Measurements from ENCODE around the gene ZDHHC8.

The ZDHHC8 gene

DNA sequence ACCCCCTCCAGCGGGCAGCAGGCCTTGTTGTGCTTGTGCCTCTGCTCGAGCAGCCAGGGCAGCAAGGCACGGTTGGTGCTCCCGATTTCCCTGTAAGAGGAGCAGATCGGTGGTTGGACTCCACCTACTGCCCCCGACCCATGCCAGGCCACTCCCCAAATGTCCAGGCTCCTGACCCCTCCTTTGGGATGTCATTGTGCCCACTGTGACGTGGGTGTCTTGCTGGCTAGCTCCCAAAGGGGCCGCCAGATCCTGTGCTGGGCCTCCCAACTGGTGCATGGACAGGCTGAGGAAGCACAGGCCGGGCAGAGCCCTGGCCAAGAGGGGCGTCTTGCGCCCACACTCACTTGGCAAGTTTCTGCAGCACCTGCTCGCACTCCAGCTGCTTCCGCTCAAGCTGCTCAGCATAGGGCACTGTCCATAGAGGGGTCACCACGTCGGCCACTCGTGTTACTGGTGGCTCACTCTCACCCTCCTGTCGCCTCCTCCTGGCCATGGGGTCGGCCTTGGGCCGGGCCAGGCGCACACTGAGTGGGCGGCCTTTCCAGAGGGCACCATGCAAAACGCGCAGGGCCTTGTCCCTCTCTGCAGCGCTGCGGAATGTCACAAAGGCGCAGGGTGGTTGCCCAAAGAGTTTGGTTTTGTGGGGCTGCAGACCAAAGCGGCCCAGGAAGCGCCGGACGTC is 15.8 kb upstream of the ZDHHC8 start, which contains the start of gene RANBP1:
Gene RANBP1 (plus strand): TSS at position 414 of the 685 bp plus-strand sequence. CDS start 81 bp downstream, at position 495.
- Histone ChIP-seq H3K9ac (ENCODE audit: insufficient read length) (peak within 1 kb of the TSS; percentile 99), H3K9me3 (ENCODE audit: low read depth, low read length) (no peaks in the 10 kb centered on the region), H3K36me3 (ENCODE audit: insufficient read depth, low read length) (peaks cover 73% of the 10 kb centered on the region), H3K27ac (peak within 1 kb of the TSS; percentile 72), H3K4me3 (peak within 1 kb of the TSS; percentile 100)
- TF ChIP-seq FOXP2 (optimal IDR thresholded peaks at IDR 0.05; ENCODE audit: control extremely low read depth, extremely low read length, insufficient read depth) (no peak), POLR2AphosphoS5 (IDR thresholded peaks at IDR 0.05; ENCODE audit: borderline replicate concordance, low read depth, low read length) (no peak), EZH2 (IDR thresholded peaks at IDR 0.05) (no peak)
- DNase-seq (ENCODE audit: low read depth, low spot score) = no peak

DNA sequence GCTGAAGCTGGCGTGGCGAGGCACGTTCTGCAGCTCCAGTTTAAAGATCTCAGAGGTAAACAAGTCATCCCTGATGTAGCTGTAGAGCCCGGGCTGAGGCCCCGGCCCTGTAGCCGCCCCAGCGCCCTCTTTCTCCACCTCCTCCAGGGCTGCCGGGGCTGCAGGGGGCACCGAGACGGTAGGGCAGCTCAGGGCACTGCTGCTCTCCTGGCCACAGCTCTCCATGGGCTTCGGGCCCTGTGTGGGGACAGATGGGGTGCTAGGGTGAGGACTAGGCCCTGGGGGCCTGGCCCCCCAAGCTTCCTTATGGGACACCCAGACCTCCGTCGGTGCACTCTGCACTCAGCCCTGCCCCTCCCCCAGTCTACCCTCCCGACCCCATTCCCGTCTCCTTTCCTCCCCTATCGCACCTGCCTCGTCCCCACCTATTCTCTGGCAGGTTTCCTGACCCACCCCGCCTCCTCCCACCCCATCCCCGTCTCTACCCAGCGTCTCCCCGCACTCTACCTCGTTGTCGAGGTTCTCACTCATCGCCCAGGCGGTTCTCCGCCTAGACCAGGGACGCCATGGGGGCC is 15.1 kb upstream of the ZDHHC8 start:
- peaks cover 79% of the 10 kb centered on the region for H3K36me3 ChIP-seq (ENCODE audit: insufficient read depth, low read length)
- TF ChIP-seq POLR2AphosphoS5 (IDR thresholded peaks at IDR 0.05; ENCODE audit: borderline replicate concordance, low read depth, low read length) (no peak), EZH2 (IDR thresholded peaks at IDR 0.05) (no peak), FOXP2 (optimal IDR thresholded peaks at IDR 0.05; ENCODE audit: control extremely low read depth, extremely low read length, insufficient read depth) (no peak)
- peak overlapping the region; percentile 99 for H3K9ac ChIP-seq (ENCODE audit: insufficient read length)
- no peak for DNase-seq (ENCODE audit: low read depth, low spot score)
- peak overlapping the region; percentile 100 for H3K4me3 ChIP-seq
- H3K27ac ChIP-seq = peak overlapping the region; percentile 72
- no peaks in the 10 kb centered on the region for H3K9me3 ChIP-seq (ENCODE audit: low read depth, low read length)

DNA sequence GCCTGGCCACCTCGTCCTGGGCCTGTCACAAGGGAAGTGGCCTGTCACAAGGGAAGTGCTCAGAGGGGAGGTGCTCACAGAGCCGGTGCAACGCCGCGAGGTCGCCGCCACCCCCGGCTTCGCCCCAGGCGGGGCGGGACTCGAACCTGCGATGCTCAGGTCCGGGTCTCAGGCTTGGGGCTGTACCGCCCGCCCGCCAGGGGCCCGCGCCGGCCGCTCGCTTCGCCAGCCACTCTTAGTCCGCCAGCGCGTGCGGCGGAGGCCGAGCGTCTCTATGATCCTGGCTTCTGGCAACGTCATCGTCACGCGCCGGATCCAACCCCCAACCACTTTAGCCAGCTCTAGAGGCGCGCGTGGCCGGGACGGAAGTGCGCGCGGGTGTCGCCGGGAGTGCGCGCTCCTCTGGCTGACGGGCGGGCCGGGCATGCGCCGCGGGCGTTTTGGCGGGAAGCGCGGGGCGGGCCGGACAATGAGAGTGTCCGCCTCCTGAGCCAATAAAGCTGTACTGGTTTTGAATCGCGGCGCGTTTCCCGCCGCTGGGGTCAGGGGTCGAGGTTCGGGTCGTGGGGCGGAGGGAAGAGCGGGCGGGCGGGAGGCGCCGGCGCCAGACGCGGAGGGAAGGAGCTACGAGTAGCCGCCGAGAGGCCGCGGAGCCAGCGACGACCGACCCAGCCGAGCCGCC is 14.5 kb upstream of the ZDHHC8 start, which contains the start of gene TRMT2A:
Gene TRMT2A (minus strand): TSS at position 276 of the 682 bp plus-strand sequence. CDS start 320 bp downstream, outside the sequence.
- Histone ChIP-seq H3K4me3 (peak within 1 kb of the TSS; percentile 100), H3K9ac (ENCODE audit: insufficient read length) (peak within 1 kb of the TSS; percentile 99), H3K9me3 (ENCODE audit: low read depth, low read length) (no peaks in the 10 kb centered on the region), H3K27ac (peak within 1 kb of the TSS; percentile 89), H3K36me3 (ENCODE audit: insufficient read depth, low read length) (peaks cover 80% of the 10 kb centered on the region)
- DNase-seq (ENCODE audit: low read depth, low spot score) = peak; percentile 88
- peak; percentile 55 for TF ChIP-seq POLR2AphosphoS5 (IDR thresholded peaks at IDR 0.05; ENCODE audit: borderline replicate concordance, low read depth, low read length)
- TF ChIP-seq FOXP2 (optimal IDR thresholded peaks at IDR 0.05; ENCODE audit: control extremely low read depth, extremely low read length, insufficient read depth) = no peak

DNA sequence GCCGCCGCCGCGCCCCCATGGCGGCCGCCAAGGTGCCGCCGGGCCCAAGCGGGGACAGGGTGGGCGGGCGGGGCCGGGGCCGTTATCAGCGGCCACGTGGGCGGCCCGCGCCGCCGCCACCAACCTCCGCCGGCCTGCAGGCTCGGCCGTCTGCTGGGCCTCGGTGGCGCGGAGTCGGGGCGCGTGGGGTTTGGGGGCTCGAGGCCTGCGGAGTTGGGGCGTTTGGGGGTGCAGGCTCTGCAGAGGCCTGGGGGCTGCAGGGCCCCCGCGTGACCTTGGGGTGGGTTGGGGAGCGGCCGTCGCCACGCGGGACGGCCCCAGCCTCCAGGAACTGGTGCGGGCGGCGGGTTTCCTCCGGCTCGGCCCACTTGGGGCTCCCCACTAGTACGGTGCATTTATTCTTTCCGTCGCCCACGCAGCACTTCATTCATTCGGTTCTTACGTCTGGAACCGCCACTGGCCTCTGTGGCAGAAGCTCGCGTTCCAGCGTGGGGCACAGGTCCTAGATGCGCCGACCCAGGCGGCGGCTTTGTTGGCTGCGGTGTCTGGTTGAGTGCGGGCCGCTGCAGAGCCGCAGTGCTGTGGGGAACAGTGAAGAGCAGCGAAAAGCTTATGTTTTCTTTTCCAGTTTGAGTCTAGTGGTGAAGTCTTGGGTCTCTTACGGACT is 13.8 kb upstream of the ZDHHC8 start:
- H3K4me3 ChIP-seq = peak overlapping the region; percentile 100
- DNase-seq (ENCODE audit: low read depth, low spot score) = no peak
- no peaks in the 10 kb centered on the region for H3K9me3 ChIP-seq (ENCODE audit: low read depth, low read length)
- H3K27ac ChIP-seq = peak overlapping the region; percentile 89
- peaks cover 78% of the 10 kb centered on the region for H3K36me3 ChIP-seq (ENCODE audit: insufficient read depth, low read length)
- H3K9ac ChIP-seq (ENCODE audit: insufficient read length) = peak overlapping the region; percentile 99
- TF ChIP-seq POLR2AphosphoS5 (IDR thresholded peaks at IDR 0.05; ENCODE audit: borderline replicate concordance, low read depth, low read length) = peak; percentile 45; the same call in 1 of the 2 replicates
- no peak for TF ChIP-seq FOXP2 (optimal IDR thresholded peaks at IDR 0.05; ENCODE audit: control extremely low read depth, extremely low read length, insufficient read depth)
- no peak for TF ChIP-seq EZH2 (IDR thresholded peaks at IDR 0.05)

DNA sequence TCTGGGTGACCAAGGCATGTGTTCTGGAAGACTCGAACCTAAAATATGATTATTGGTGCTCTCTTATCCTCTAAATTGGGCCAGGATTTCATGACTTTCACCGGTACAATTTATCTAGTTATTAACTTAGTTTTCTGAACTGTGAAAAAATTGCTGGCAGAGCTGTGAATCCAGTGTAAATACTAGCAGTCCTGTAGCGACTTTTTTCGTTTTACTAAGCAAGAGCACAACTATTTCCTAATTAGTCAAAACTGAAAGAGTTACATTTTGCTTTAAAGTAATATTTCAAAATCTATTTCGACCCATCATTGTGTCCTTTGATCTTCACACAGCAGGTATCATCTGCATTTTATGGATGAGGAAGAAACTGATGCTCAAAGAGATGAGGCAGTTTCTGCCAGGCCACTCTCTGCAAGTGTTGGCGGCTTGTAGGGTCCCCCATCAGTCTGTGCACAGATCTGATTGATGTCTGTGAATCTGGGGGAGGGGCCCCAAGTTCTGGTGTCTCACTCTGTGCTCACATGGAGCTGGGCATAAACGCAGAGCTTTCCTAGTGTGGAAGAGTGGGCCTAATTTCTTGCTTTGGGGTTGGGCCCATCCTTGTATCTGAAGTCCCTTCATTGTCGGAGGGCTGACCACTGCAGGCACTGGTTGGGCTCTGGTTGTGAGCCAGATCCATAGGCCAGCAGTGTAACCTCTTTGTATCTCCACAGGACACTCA is 13.1 kb upstream of the ZDHHC8 start:
- Histone ChIP-seq H3K4me3 (peak overlapping the region; percentile 100), H3K9ac (ENCODE audit: insufficient read length) (peak overlapping the region; percentile 99), H3K27ac (peak overlapping the region; percentile 89), H3K9me3 (ENCODE audit: low read depth, low read length) (no peaks in the 10 kb centered on the region), H3K36me3 (ENCODE audit: insufficient read depth, low read length) (peaks cover 78% of the 10 kb centered on the region)
- no peak for DNase-seq (ENCODE audit: low read depth, low spot score)
- TF ChIP-seq FOXP2 (optimal IDR thresholded peaks at IDR 0.05; ENCODE audit: control extremely low read depth, extremely low read length, insufficient read depth) (no peak), EZH2 (IDR thresholded peaks at IDR 0.05) (no peak), POLR2AphosphoS5 (IDR thresholded peaks at IDR 0.05; ENCODE audit: borderline replicate concordance, low read depth, low read length) (no peak)

DNA sequence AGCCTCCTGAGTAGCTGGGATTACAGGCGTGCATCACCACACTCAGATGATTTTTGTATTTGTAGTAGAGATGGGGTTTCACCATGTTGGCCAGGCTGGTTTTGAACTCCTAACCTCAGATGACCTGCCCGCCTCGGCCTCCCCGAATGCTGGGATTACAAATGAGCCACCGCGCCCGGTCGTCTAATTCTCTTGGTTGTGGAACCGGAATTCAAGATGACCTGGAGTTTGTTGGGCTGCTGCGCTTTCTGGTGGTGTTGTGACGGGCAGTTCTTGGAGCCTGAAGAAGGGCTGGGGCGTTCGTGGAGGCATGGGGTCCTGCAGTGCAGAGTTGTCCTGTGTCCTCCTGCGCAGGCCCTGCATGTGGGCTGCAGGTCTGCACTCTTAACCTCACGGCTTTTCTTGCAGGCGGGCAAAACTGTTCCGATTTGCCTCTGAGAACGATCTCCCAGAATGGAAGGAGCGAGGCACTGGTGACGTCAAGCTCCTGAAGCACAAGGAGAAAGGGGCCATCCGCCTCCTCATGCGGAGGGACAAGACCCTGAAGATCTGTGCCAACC is 9.7 kb upstream of the ZDHHC8 start:
- H3K36me3 ChIP-seq (ENCODE audit: insufficient read depth, low read length) = peaks cover 89% of the 10 kb centered on the region
- 0 out of 2 replicates have a peak overlapping the region, but pooled peaks have one; percentile 31 for H3K27ac ChIP-seq
- no peaks in the 10 kb centered on the region for H3K9me3 ChIP-seq (ENCODE audit: low read depth, low read length)
- H3K9ac ChIP-seq (ENCODE audit: insufficient read length) = no peak overlapping the region
- TF ChIP-seq EZH2 (IDR thresholded peaks at IDR 0.05) (no peak), POLR2AphosphoS5 (IDR thresholded peaks at IDR 0.05; ENCODE audit: borderline replicate concordance, low read depth, low read length) (no peak), FOXP2 (optimal IDR thresholded peaks at IDR 0.05; ENCODE audit: control extremely low read depth, extremely low read length, insufficient read depth) (no peak)
- DNase-seq (ENCODE audit: low read depth, low spot score) = no peak
- no peak overlapping the region for H3K4me3 ChIP-seq

DNA sequence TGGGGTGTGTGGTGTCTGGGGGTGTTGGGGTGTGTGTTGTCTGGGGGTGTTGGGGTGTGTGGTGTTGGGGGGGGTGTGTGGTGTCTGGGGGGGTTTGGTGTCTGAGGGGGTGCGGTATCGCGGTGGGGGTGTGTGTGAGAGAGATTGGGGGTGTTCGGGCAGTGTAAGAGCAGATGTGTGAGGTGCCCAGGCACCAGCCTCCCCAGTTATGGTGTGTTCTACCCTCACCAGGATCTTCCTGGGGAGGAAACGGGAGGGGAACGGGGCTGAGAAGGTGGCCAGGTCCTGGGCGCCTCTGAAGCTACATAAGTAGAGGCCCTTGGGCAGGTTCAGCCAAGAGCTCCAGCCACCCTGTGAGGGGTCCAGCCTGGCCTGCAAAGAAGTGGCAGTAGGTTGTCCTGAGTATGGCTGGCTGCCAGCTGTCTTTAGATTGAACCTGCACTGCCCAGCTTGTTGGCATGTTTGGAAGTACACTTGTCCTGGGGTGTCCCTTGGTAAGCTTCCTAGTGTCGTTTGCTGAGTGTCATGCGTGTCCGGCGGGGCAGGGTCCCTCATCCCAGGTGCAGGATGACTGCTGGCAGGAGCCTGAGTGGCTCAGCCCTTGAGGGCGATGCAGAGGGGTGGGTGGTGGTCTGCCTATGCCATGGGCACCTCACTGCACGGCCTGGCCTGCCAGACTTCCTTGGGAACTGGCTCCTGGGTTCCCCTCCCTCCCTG is 8.1 kb upstream of the ZDHHC8 start:
- no peak overlapping the region for H3K27ac ChIP-seq
- peaks cover 93% of the 10 kb centered on the region for H3K36me3 ChIP-seq (ENCODE audit: insufficient read depth, low read length)
- H3K9ac ChIP-seq (ENCODE audit: insufficient read length) = no peak overlapping the region
- H3K4me3 ChIP-seq = no peak overlapping the region
- TF ChIP-seq POLR2AphosphoS5 (IDR thresholded peaks at IDR 0.05; ENCODE audit: borderline replicate concordance, low read depth, low read length) = no peak
- TF ChIP-seq FOXP2 (optimal IDR thresholded peaks at IDR 0.05; ENCODE audit: control extremely low read depth, extremely low read length, insufficient read depth) = no peak
- TF ChIP-seq EZH2 (IDR thresholded peaks at IDR 0.05) = no peak
- DNase-seq (ENCODE audit: low read depth, low spot score) = no peak
- H3K9me3 ChIP-seq (ENCODE audit: low read depth, low read length) = no peaks in the 10 kb centered on the region

All from SK-N-MC (cell line).